GM19452 (cell line): ENCODE results near the gene MMP15.

Source experiments
- ATAC-seq: cut with Tn5 transposase; IDR thresholded peaks from one replicate; pipeline ENCODE4 v1.9.1; 2021; ENCODE audit not compliant: unreplicated experiment

The MMP15 gene

GRCh38 chr16:58034774-58035173 lies 9.2 kb downstream of the MMP15 start:
- ATAC-seq = no peak

- ATAC-seq = no peak
These were observed 10.0 kb downstream of the MMP15 start for GRCh38 chr16:58035356-58036170.

- no peak for ATAC-seq
These were observed 11.4 kb downstream of the MMP15 start for GRCh38 chr16:58036943-58037342.

GRCh38 chr16:58037365-58038057 lies 12.0 kb downstream of the MMP15 start:
- ATAC-seq = no peak

- no peak for ATAC-seq
These were observed 12.7 kb downstream of the MMP15 start for GRCh38 chr16:58038219-58038641.

GRCh38 chr16:58039829-58040495 lies 14.4 kb downstream of the MMP15 start:
- ATAC-seq = no peak

GRCh38 chr16:58040496-58040846 lies 14.9 kb downstream of the MMP15 start:
- no peak for ATAC-seq

- ATAC-seq = no peak
These were observed 15.5 kb downstream of the MMP15 start for GRCh38 chr16:58040945-58041627.

GRCh38 chr16:58041628-58041955 lies 16.0 kb downstream of the MMP15 start:
- ATAC-seq = no peak

GRCh38 chr16:58042001-58042885 lies 16.7 kb downstream of the MMP15 start:
- no peak for ATAC-seq

- no peak for ATAC-seq
These were observed 17.4 kb downstream of the MMP15 start for GRCh38 chr16:58042886-58043515.

- no peak for ATAC-seq
These were observed 18.1 kb downstream of the MMP15 start for GRCh38 chr16:58043571-58044155.

- no peak for ATAC-seq
These were observed 18.9 kb downstream of the MMP15 start for GRCh38 chr16:58044266-58045019.

GRCh38 chr16:58045096-58045495 lies 19.5 kb downstream of the MMP15 start:
- ATAC-seq = no peak

GRCh38 chr16:58046054-58046881 lies 20.7 kb downstream of the MMP15 start:
- ATAC-seq = no peak

- no peak for ATAC-seq
These were observed 21.4 kb downstream of the MMP15 start for GRCh38 chr16:58046936-58047335.

GRCh38 chr16:58047557-58048348 lies 22.2 kb downstream of the MMP15 start:
- no peak for ATAC-seq
